Hepatocyte (in vitro differentiated cells): ENCODE measurements around the gene TFAP2B. TPM values are rescaled to one million over a fixed set of nuclear protein-coding genes. Genes with fewer than 3 reads are reported as not detected.

Experiments used
- DNase-seq: peaks from one replicate; pipeline ENCODE4 v3.0.0-alpha.2; 2016; ENCODE audit warnings: low spot score
- H2AFZ ChIP-seq: fragments of 200-600 bp; sonication (generic); 2 replicates; pipeline ENCODE4 v1.6.0; 2016; ENCODE audit warnings: antibody characterized with exemption, mild to moderate bottlenecking
- H3K27ac ChIP-seq: fragments of 200-600 bp; sonication (generic); 2 replicates; pipeline ENCODE4 v1.5.1; 2016; ENCODE audit warnings: mild to moderate bottlenecking
- H3K27me3 ChIP-seq: fragments of 200-600 bp; sonication (generic); 2 replicates; pipeline ENCODE4 v1.6.1; 2016
- H3K36me3 ChIP-seq: fragments of 200-600 bp; sonication (generic); replicated peaks from 2 replicates; pipeline ENCODE4 v1.5.1; 2016; ENCODE audit warnings: low read depth; ENCODE audit not compliant: insufficient read depth
- H3K4me1 ChIP-seq: fragments of 200-600 bp; sonication (generic); 2 replicates; pipeline ENCODE4 v1.5.1; 2016; ENCODE audit warnings: mild to moderate bottlenecking, moderate library complexity; ENCODE audit not compliant: insufficient read depth
- H3K4me2 ChIP-seq: fragments of 200-600 bp; sonication (generic); 2 replicates; pipeline ENCODE4 v1.6.0; 2016
- H3K4me3 ChIP-seq: fragments of 200-600 bp; sonication (generic); 2 replicates; pipeline ENCODE4 v1.5.1; 2016; ENCODE audit warnings: mild to moderate bottlenecking
- H3K79me2 ChIP-seq: fragments of 200-600 bp; sonication (generic); 2 replicates; pipeline ENCODE4 v1.6.0; 2017; ENCODE audit warnings: mild to moderate bottlenecking
- H3K9me2 ChIP-seq: fragments of 200-600 bp; sonication (generic); replicated peaks from 2 replicates; pipeline ENCODE4 v1.6.0; 2017; ENCODE audit warnings: mild to moderate bottlenecking; ENCODE audit not compliant: insufficient read depth
- H3K9me3 ChIP-seq: fragments of 200-600 bp; sonication (generic); 2 replicates; pipeline ENCODE4 v1.5.1; 2016; ENCODE audit warnings: low read depth, mild to moderate bottlenecking
- H4K20me1 ChIP-seq: fragments of 200-600 bp; sonication (generic); 2 replicates; pipeline ENCODE4 v1.6.0; 2016; ENCODE audit warnings: mild to moderate bottlenecking; ENCODE audit not compliant: insufficient read depth, poor library complexity, severe bottlenecking
- CTCF ChIP-seq: fragments of 200-600 bp; sonication (generic); IDR thresholded peaks from 2 replicates; pipeline ENCODE4 v1.5.1; 2016; ENCODE audit warnings: antibody characterized with exemption, mild to moderate bottlenecking; ENCODE audit not compliant: poor library complexity
- EZH2 ChIP-seq: fragments of 200-600 bp; sonication (generic); IDR thresholded peaks from 2 replicates; pipeline ENCODE4 v1.6.1; 2016; ENCODE audit warnings: antibody characterized with exemption, mild to moderate bottlenecking, borderline replicate concordance
- EZH2phosphoT487 ChIP-seq: fragments of 200-600 bp; sonication (generic); IDR thresholded peaks from one replicate; pipeline ENCODE4 v1.6.1; 2018; ENCODE audit warnings: antibody characterized with exemption, mild to moderate bottlenecking, low read depth, moderate library complexity; ENCODE audit not compliant: unreplicated experiment, severe bottlenecking
- WGBS: methylation state at CpG from one replicate; pipeline ENCODE4 v1.1.6; 2016; ENCODE audit warnings: low lambda C conversion rate; ENCODE audit errors: missing lambda C conversion rate; 5-methylcytosine and 5-hydroxymethylcytosine counted together
- polyA plus RNA-seq: library from polyadenylated mRNA; unstranded; fragments of >200 nt; fragmentation: Nextera tagmentation; extraction: Ambion mirVana; gene quantifications from 2 replicates; pipeline ENCODE4 v1.2.1, GENCODE V29; 2016
- total RNA-seq: library from RNA; depleted of rRNA; stranded (reverse); fragments of >200 nt; gene quantifications from 2 replicates; pipeline ENCODE4 v1.2.3, GENCODE V29; 2014

The TFAP2B gene
- total and polyA plus RNA-seq, 2 experiments from 2014 or later = 0.73 to 1.3 TPM

- peak; percentile 57 for DNase-seq
- Histone ChIP-seq H3K36me3 (no peaks in the 10 kb centered on the region), H3K4me1 (peaks cover 11% of the 10 kb centered on the region), H3K9me3 (no peaks in the 10 kb centered on the region), H3K4me3 (peak overlapping the region; percentile 18), H3K27me3 (peaks cover 96% of the 10 kb centered on the region), H3K27ac (no peak overlapping the region), H3K9me2 (no peaks in the 10 kb centered on the region), H3K4me2 (peak overlapping the region; percentile 81), H4K20me1 (no peaks in the 10 kb centered on the region), H2AFZ (peak overlapping the region; percentile 39), H3K79me2 (no peaks in the 10 kb centered on the region)
- TF ChIP-seq CTCF (no peak), EZH2 (no peak), EZH2phosphoT487 (no peak)
- WGBS = 2% methylated on average over 54 of the region's 55 CpGs
These were observed 31.8 kb downstream of the TFAP2B start for GRCh38 chr6:50850223-50851048.

GRCh38 chr6:50851049-50851845, 32.6 kb downstream of the TFAP2B start:
- WGBS = 15% methylated on average over 31 of the region's 31 CpGs
- Histone ChIP-seq H4K20me1 (no peaks in the 10 kb centered on the region), H3K9me2 (no peaks in the 10 kb centered on the region), H3K27me3 (peaks cover 88% of the 10 kb centered on the region), H3K4me2 (peak overlapping the region; percentile 81), H3K36me3 (no peaks in the 10 kb centered on the region), H2AFZ (no peak overlapping the region), H3K9me3 (no peaks in the 10 kb centered on the region), H3K4me3 (no peak overlapping the region), H3K4me1 (peaks cover 11% of the 10 kb centered on the region), H3K27ac (no peak overlapping the region), H3K79me2 (no peaks in the 10 kb centered on the region)
- no peak for DNase-seq
- no peak for TF ChIP-seq EZH2phosphoT487
- no peak for TF ChIP-seq CTCF
- no peak for TF ChIP-seq EZH2

GRCh38 chr6:50853939-50854338, 35.3 kb downstream of the TFAP2B start:
- no peak for DNase-seq
- Histone ChIP-seq H3K9me2 (no peaks in the 10 kb centered on the region), H3K4me2 (no peak overlapping the region)

More at GRCh38 chr6:50853939-50854338, 35.3 kb downstream of the TFAP2B start:
- H3K4me1 ChIP-seq = peaks cover 11% of the 10 kb centered on the region
- no peak overlapping the region for H3K4me3 ChIP-seq
- WGBS = 36% methylated on average over 6 of the region's 6 CpGs
- peaks cover 61% of the 10 kb centered on the region for H3K27me3 ChIP-seq
- H3K36me3 ChIP-seq = no peaks in the 10 kb centered on the region
- no peak overlapping the region for H2AFZ ChIP-seq
- no peaks in the 10 kb centered on the region for H3K9me3 ChIP-seq
- no peaks in the 10 kb centered on the region for H4K20me1 ChIP-seq
- H3K27ac ChIP-seq = no peak overlapping the region
- TF ChIP-seq EZH2 = no peak
- TF ChIP-seq CTCF = no peak
- TF ChIP-seq EZH2phosphoT487 = no peak
- H3K79me2 ChIP-seq = no peaks in the 10 kb centered on the region
